DND-41 (cell line): ENCODE data around the gene DCANP1.

ENCODE experiments used
- ATAC-seq: fragments of 200-7000 bp; cut with Tn5 transposase; 3 replicates; pipeline ENCODE4 v1.9.1; 2021; ENCODE audit warnings: low read depth; ENCODE audit not compliant: insufficient read depth
- DNase-seq: peaks from one replicate; pipeline ENCODE4 v3.0.0-alpha.2; 2020
- H2AFZ ChIP-seq: 2 replicates; pipeline ENCODE4 v1.6.0; 2012; ENCODE audit warnings: low read depth, low read length
- H3K27ac ChIP-seq: 2 replicates; pipeline ENCODE4 v1.5.1; 2012; ENCODE audit warnings: low read length, inconsistent platforms
- H3K27me3 ChIP-seq: fragments of 200-600 bp; sonication (generic); 2 replicates; pipeline ENCODE4 v1.6.0; 2012; ENCODE audit warnings: low read length, mild to moderate bottlenecking, inconsistent platforms; ENCODE audit not compliant: insufficient read depth, poor library complexity
- H3K36me3 ChIP-seq: 2 replicates; pipeline ENCODE4 v1.5.1; 2012; ENCODE audit warnings: low read length, inconsistent platforms; ENCODE audit not compliant: insufficient read depth
- H3K4me1 ChIP-seq: 2 replicates; pipeline ENCODE4 v1.5.1; 2012; ENCODE audit warnings: mild to moderate bottlenecking, low read length; ENCODE audit not compliant: insufficient read depth
- H3K4me2 ChIP-seq: 2 replicates; pipeline ENCODE4 v1.6.0; 2012; ENCODE audit warnings: mild to moderate bottlenecking, moderate library complexity, low read length, inconsistent platforms; ENCODE audit not compliant: insufficient read depth
- H3K4me3 ChIP-seq, 2 experiments: fragments of 200-600 bp in 1 of 2; shearing (Covaris generic) in 1 of 2; 2 replicates each; pipeline ENCODE4 v1.5.1; 2012 to 2016; ENCODE audit warnings: inconsistent platforms in 2 of 2, low read length in 2 of 2, mild to moderate bottlenecking in 2 of 2, low read depth in 1 of 2, moderate library complexity in 1 of 2
- H3K79me2 ChIP-seq: 2 replicates; pipeline ENCODE4 v1.6.0; 2012; ENCODE audit warnings: low read length, inconsistent platforms; ENCODE audit not compliant: insufficient read depth
- H3K9ac ChIP-seq: 2 replicates; pipeline ENCODE4 v1.6.0; 2012; ENCODE audit warnings: low read depth, mild to moderate bottlenecking, inconsistent platforms, low read length, moderate library complexity
- H3K9me3 ChIP-seq: 2 replicates; pipeline ENCODE4 v1.5.1; 2012; ENCODE audit warnings: low read length, moderate library complexity, mild to moderate bottlenecking, inconsistent platforms; ENCODE audit not compliant: insufficient read depth, severe bottlenecking
- H4K20me1 ChIP-seq: 2 replicates; pipeline ENCODE4 v1.6.0; 2012; ENCODE audit warnings: low read length; ENCODE audit not compliant: insufficient read depth
- CTCF ChIP-seq: IDR thresholded peaks from 2 replicates; pipeline ENCODE4 v1.5.1; 2012; ENCODE audit warnings: borderline replicate concordance, low read length, moderate library complexity, mild to moderate bottlenecking; ENCODE audit not compliant: poor library complexity, severe bottlenecking; ENCODE audit errors: extremely low read depth
- EZH2 ChIP-seq: IDR thresholded peaks from 3 replicates; pipeline ENCODE4 v1.6.1; 2012; ENCODE audit warnings: borderline replicate concordance, low read depth, mild to moderate bottlenecking, moderate library complexity, low read length, inconsistent platforms; ENCODE audit not compliant: severe bottlenecking

The DCANP1 gene

GRCh38 chr5:135451581-135452320 lies 4.6 kb upstream of the DCANP1 start:
- no peaks in the 10 kb centered on the region for H4K20me1 ChIP-seq
- DNase-seq (no peak), ATAC-seq (no peak)
- H3K9ac ChIP-seq = no peak overlapping the region
- H2AFZ ChIP-seq = no peak overlapping the region
- H3K27me3 ChIP-seq = peaks cover 24% of the 10 kb centered on the region
- H3K36me3 ChIP-seq = no peaks in the 10 kb centered on the region
- TF ChIP-seq EZH2 (no peak), CTCF (no peak)
- no peaks in the 10 kb centered on the region for H3K4me1 ChIP-seq
- H3K4me2 ChIP-seq = no peak overlapping the region
- no peak overlapping the region for H3K4me3 ChIP-seq
- H3K27ac ChIP-seq = no peak overlapping the region
- no peaks in the 10 kb centered on the region for H3K9me3 ChIP-seq
- no peaks in the 10 kb centered on the region for H3K79me2 ChIP-seq

GRCh38 chr5:135450952-135451351 lies 3.8 kb upstream of the DCANP1 start:
- no peaks in the 10 kb centered on the region for H4K20me1 ChIP-seq

GRCh38 chr5:135450336-135450735 lies 3.2 kb upstream of the DCANP1 start:
- no peak for DNase-seq
- no peak overlapping the region for H3K4me3 ChIP-seq
- TF ChIP-seq EZH2 (no peak), CTCF (no peak)
- H3K9ac ChIP-seq = no peak overlapping the region
- no peak for ATAC-seq
- no peaks in the 10 kb centered on the region for H3K4me1 ChIP-seq
- H2AFZ ChIP-seq = no peak overlapping the region
- H3K36me3 ChIP-seq = no peaks in the 10 kb centered on the region
- no peak overlapping the region for H3K27ac ChIP-seq
- no peaks in the 10 kb centered on the region for H3K79me2 ChIP-seq
- H3K4me2 ChIP-seq = no peak overlapping the region
- H3K27me3 ChIP-seq = peaks cover 24% of the 10 kb centered on the region
- no peaks in the 10 kb centered on the region for H3K9me3 ChIP-seq
- H4K20me1 ChIP-seq = no peaks in the 10 kb centered on the region

More at GRCh38 chr5:135450952-135451351, 3.8 kb upstream of the DCANP1 start:
- no peaks in the 10 kb centered on the region for H3K36me3 ChIP-seq
- H3K27ac ChIP-seq = no peak overlapping the region
- no peaks in the 10 kb centered on the region for H3K9me3 ChIP-seq
- no peaks in the 10 kb centered on the region for H3K79me2 ChIP-seq
- no peak overlapping the region for H3K4me3 ChIP-seq
- no peak overlapping the region for H2AFZ ChIP-seq
- H3K27me3 ChIP-seq = peaks cover 24% of the 10 kb centered on the region
- DNase-seq (no peak), ATAC-seq (no peak)
- H3K4me1 ChIP-seq = no peaks in the 10 kb centered on the region
- TF ChIP-seq EZH2 = no peak
- TF ChIP-seq CTCF = no peak
- H3K9ac ChIP-seq = no peak overlapping the region
- no peak overlapping the region for H3K4me2 ChIP-seq

- no peak overlapping the region for H2AFZ ChIP-seq
- H3K27ac ChIP-seq = no peak overlapping the region
- H3K9ac ChIP-seq = no peak overlapping the region
- no peak for DNase-seq
- no peak overlapping the region for H3K4me3 ChIP-seq
- no peaks in the 10 kb centered on the region for H3K9me3 ChIP-seq
- no peak for ATAC-seq
- no peaks in the 10 kb centered on the region for H3K4me1 ChIP-seq
- no peaks in the 10 kb centered on the region for H3K79me2 ChIP-seq
- H3K27me3 ChIP-seq = peaks cover 24% of the 10 kb centered on the region
- TF ChIP-seq CTCF = no peak
- no peaks in the 10 kb centered on the region for H3K36me3 ChIP-seq
- no peak overlapping the region for H3K4me2 ChIP-seq
- H4K20me1 ChIP-seq = no peaks in the 10 kb centered on the region
Measured at GRCh38 chr5:135449644-135450043, 2.5 kb upstream of the DCANP1 start.
